A549 (cell line): Measurements from ENCODE around the gene ATP8A2. TPM values are rescaled to one million over a fixed set of nuclear protein-coding genes. Genes with fewer than 3 reads are reported as not detected.

Experiments
- ATAC-seq, 2 experiments: fragments of 200-7000 bp in 1 of 2; fragments of >200 bp in 1 of 2; cut with Nextera tagmentation in 1 of 2; cut with Tn5 transposase in 1 of 2; 3 replicates each; pipeline versions ENCODE4 v1.8.0 to v1.9.1; 2018 to 2020; ENCODE audit warnings: mild to moderate bottlenecking in 1 of 2, moderate library complexity in 1 of 2
- CTCF ChIA-PET: fragments of 300-600 bp; sonication (Branson Sonifier 250); formaldehyde crosslinking; extraction: SDS; loops from one replicate; lab custom pipeline; 2021; ENCODE audit warnings: antibody characterized with exemption, inconsistent platforms; lab: Yijun Ruan, JAX
- POLR2A ChIA-PET: fragments of 350-600 bp; formaldehyde crosslinking; extraction: SDS; loops from one replicate; lab custom pipeline; 2021; ENCODE audit warnings: antibody characterized with exemption, inconsistent platforms; lab: Yijun Ruan, JAX
- DNase-seq, 2 experiments: peaks; one replicate each; pipeline versions ENCODE4 v3.0.0 to v3.0.0-alpha.2; 2011 to 2016; ENCODE audit warnings: low read depth in 1 of 2, low spot score in 1 of 2
- FAIRE-seq: peaks from 2 replicates; lab custom pipeline; 2011; peaks lifted over from hg19 to GRCh38; lab: Jason Lieb, UNC
- H3K27ac ChIP-seq, 2 experiments: fragments of >200 bp; sonication (Bioruptor Twin); formaldehyde crosslinking; 3 replicates each; pipeline ENCODE4 v1.5.1; 2016 to 2017
- H3K4me1 ChIP-seq: fragments of >200 bp; sonication (Bioruptor Twin); formaldehyde crosslinking; 3 replicates; pipeline ENCODE4 v1.6.1; 2016
- H3K4me2 ChIP-seq: fragments of >200 bp; sonication (Bioruptor Twin); formaldehyde crosslinking; 3 replicates; pipeline ENCODE4 v1.6.1; 2016
- H3K4me3 ChIP-seq: fragments of >200 bp; sonication (Bioruptor Twin); formaldehyde crosslinking; 3 replicates; pipeline ENCODE4 v1.5.1; 2016
- H3K9me3 ChIP-seq: fragments of >200 bp; sonication (Bioruptor Twin); formaldehyde crosslinking; 3 replicates; pipeline ENCODE4 v1.6.1; 2016
- ATOH8 ChIP-seq: fragments of 250-450 bp; sonication (Bioruptor Pico); IDR thresholded peaks from 2 replicates; pipeline ENCODE4 v1.5.0; 2020; ENCODE audit warnings: low read depth, mild to moderate bottlenecking, moderate library complexity
- BHLHE40 ChIP-seq: IDR thresholded peaks from 2 replicates; pipeline ENCODE4 v1.6.1; 2012; ENCODE audit warnings: low read depth, low read length, inconsistent platforms
- CBX2 ChIP-seq: fragments of 200-600 bp; sonication (generic); IDR thresholded peaks from 2 replicates; pipeline ENCODE4 v1.6.1; 2016; ENCODE audit warnings: low read depth, mild to moderate bottlenecking, borderline replicate concordance
- CBX8 ChIP-seq: fragments of 200-600 bp; sonication (generic); IDR thresholded peaks from 2 replicates; pipeline ENCODE4 v1.6.1; 2016
- CEBPB ChIP-seq, 2 experiments: fragments of >200 bp in 1 of 2; sonication (Bioruptor Twin) in 1 of 2; formaldehyde crosslinking in 1 of 2; IDR thresholded peaks; 2 replicates each; pipeline ENCODE4 v1.6.1; 2012 to 2016
- CHD4 ChIP-seq: fragments of 200-600 bp; sonication (generic); IDR thresholded peaks from 2 replicates; pipeline ENCODE4 v1.6.1; 2016; ENCODE audit warnings: antibody characterized with exemption, mild to moderate bottlenecking, borderline replicate concordance
- CTCF ChIP-seq: fragments of >200 bp; sonication (Bioruptor Twin); formaldehyde crosslinking; IDR thresholded peaks from 3 replicates; pipeline ENCODE4 v1.5.1; 2016
- E2F6 ChIP-seq: IDR thresholded peaks from 2 replicates; pipeline ENCODE4 v1.6.1; 2012; ENCODE audit warnings: low read depth, borderline replicate concordance
- EHF ChIP-seq: fragments of 250-450 bp; sonication (Bioruptor Pico); IDR thresholded peaks from 2 replicates; pipeline ENCODE4 v1.5.0; 2020; ENCODE audit warnings: mild to moderate bottlenecking
- ELK1 ChIP-seq: fragments of 150-350 bp; IDR thresholded peaks from 2 replicates; pipeline ENCODE4 v1.6.1; 2014; ENCODE audit warnings: low read depth, mild to moderate bottlenecking, low read length
- EP300 ChIP-seq, 2 experiments: fragments of >200 bp; sonication (Bioruptor Twin); formaldehyde crosslinking; IDR thresholded peaks; 2 replicates in 1 of 2; 3 replicates in 1 of 2; pipeline ENCODE4 v1.6.1; 2016 to 2017
- FOXS1 ChIP-seq: fragments of 250-450 bp; sonication (Bioruptor Pico); IDR thresholded peaks from 2 replicates; pipeline ENCODE4 v1.5.0; 2020; ENCODE audit warnings: mild to moderate bottlenecking, moderate library complexity
- HDAC2 ChIP-seq: fragments of 200-600 bp; sonication (generic); IDR thresholded peaks from 2 replicates; pipeline ENCODE4 v1.6.1; 2016
- HMGXB4 ChIP-seq: fragments of 250-450 bp; sonication (Bioruptor Pico); IDR thresholded peaks from 2 replicates; pipeline ENCODE4 v1.5.0; 2021; ENCODE audit warnings: mild to moderate bottlenecking, moderate library complexity, borderline replicate concordance
- KDM5A ChIP-seq: fragments of 200-600 bp; sonication (generic); IDR thresholded peaks from 2 replicates; pipeline ENCODE4 v1.6.1; 2016; ENCODE audit warnings: antibody characterized with exemption, mild to moderate bottlenecking
- POLR2A ChIP-seq: IDR thresholded peaks from 2 replicates; pipeline ENCODE4 v1.6.1; 2012; ENCODE audit warnings: mild to moderate bottlenecking, low read length
- RCOR1 ChIP-seq: fragments of 150-350 bp; IDR thresholded peaks from 2 replicates; pipeline ENCODE4 v1.6.1; 2014; ENCODE audit warnings: antibody characterized with exemption, low read length, low read depth
- SMC3 ChIP-seq: fragments of >200 bp; sonication (Bioruptor Twin); formaldehyde crosslinking; IDR thresholded peaks from 3 replicates; pipeline ENCODE4 v1.6.1; 2018; ENCODE audit warnings: inconsistent platforms
- WGBS: methylation state at CpG from one replicate; pipeline ENCODE4 v1.1.6; 2017; ENCODE audit errors: missing lambda C conversion rate; 5-methylcytosine and 5-hydroxymethylcytosine counted together
- polyA plus RNA-seq, 4 experiments: library from polyadenylated mRNA; depleted of rRNA in 3 of 4; stranded (reverse); fragments of >200 nt; fragmentation: RNase III in 1 of 4; extraction: RNeasy Plus Mini Kit Qiagen cat#74134 plus additional on column Dnase treatment in 1 of 4; gene quantifications; 2 replicates in 3 of 4; 3 replicates in 1 of 4; pipeline ENCODE4 v1.2.3, GENCODE V29; 2011 to 2017
- TF ChIP-seq, protein P1 (sequence below): fragments of 200-600 bp; sonication (generic); IDR thresholded peaks from 2 replicates; pipeline ENCODE4 v1.6.1; 2016; ENCODE audit warnings: antibody characterized with exemption, mild to moderate bottlenecking, moderate library complexity
- TF ChIP-seq, protein P2 (sequence below): fragments of >200 bp; sonication (Bioruptor Twin); formaldehyde crosslinking; IDR thresholded peaks from 2 replicates; pipeline ENCODE4 v1.6.1; 2016

ATP8A2 gene
- polyA plus RNA-seq, 2 of the 4 experiments (the other 2 are of a cell fraction) = 0.03 TPM; not detected in 1

- DNase-seq (no peak), FAIRE-seq (no peak), ATAC-seq (no peak)
- ChIA-PET CTCF (no interaction called here), POLR2A (no interaction called here)
- Histone ChIP-seq H3K4me2 (no peak overlapping the region), H3K27ac (no peak overlapping the region), H3K4me1 (no peaks in the 10 kb centered on the region), H3K9me3 (no peaks in the 10 kb centered on the region), H3K4me3 (no peak overlapping the region)
- WGBS = 48% methylated on average over 4 of the region's 4 CpGs
- no peak for TF ChIP-seq SMC3
- no peak for TF ChIP-seq ELK1
- no peak for TF ChIP-seq FOXS1
- no peak for TF ChIP-seq KDM5A
- TF ChIP-seq, protein P1, sequence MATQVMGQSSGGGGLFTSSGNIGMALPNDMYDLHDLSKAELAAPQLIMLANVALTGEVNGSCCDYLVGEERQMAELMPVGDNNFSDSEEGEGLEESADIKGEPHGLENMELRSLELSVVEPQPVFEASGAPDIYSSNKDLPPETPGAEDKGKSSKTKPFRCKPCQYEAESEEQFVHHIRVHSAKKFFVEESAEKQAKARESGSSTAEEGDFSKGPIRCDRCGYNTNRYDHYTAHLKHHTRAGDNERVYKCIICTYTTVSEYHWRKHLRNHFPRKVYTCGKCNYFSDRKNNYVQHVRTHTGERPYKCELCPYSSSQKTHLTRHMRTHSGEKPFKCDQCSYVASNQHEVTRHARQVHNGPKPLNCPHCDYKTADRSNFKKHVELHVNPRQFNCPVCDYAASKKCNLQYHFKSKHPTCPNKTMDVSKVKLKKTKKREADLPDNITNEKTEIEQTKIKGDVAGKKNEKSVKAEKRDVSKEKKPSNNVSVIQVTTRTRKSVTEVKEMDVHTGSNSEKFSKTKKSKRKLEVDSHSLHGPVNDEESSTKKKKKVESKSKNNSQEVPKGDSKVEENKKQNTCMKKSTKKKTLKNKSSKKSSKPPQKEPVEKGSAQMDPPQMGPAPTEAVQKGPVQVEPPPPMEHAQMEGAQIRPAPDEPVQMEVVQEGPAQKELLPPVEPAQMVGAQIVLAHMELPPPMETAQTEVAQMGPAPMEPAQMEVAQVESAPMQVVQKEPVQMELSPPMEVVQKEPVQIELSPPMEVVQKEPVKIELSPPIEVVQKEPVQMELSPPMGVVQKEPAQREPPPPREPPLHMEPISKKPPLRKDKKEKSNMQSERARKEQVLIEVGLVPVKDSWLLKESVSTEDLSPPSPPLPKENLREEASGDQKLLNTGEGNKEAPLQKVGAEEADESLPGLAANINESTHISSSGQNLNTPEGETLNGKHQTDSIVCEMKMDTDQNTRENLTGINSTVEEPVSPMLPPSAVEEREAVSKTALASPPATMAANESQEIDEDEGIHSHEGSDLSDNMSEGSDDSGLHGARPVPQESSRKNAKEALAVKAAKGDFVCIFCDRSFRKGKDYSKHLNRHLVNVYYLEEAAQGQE = no peak
- TF ChIP-seq CTCF = no peak
These were observed 605.9 kb downstream of the ATP8A2 start for GRCh38 chr13:25977671-25978070.

- H3K4me2 ChIP-seq = no peak overlapping the region
- ATAC-seq = no peak
- POLR2A ChIA-PET = no interaction called here
- TF ChIP-seq CBX2 (no peak), HDAC2 (no peak), CEBPB (IDR thresholded peaks at IDR 0.05) (no peak), HMGXB4 (CRISPR knock-in tag) (no peak), RCOR1 (no peak)
- TF ChIP-seq, protein P2, sequence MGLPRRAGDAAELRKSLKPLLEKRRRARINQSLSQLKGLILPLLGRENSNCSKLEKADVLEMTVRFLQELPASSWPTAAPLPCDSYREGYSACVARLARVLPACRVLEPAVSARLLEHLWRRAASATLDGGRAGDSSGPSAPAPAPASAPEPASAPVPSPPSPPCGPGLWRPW = no peak
- TF ChIP-seq, all 56 proteins: peak for 0
- no peak for DNase-seq
- H3K27ac ChIP-seq = no peak overlapping the region
- 56% methylated on average over 2 of the region's 2 CpGs for WGBS
- no peaks in the 10 kb centered on the region for H3K4me1 ChIP-seq
- no peak for FAIRE-seq
- no peaks in the 10 kb centered on the region for H3K9me3 ChIP-seq
- H3K4me3 ChIP-seq = no peak overlapping the region
- CTCF ChIA-PET = no interaction called here
These were observed 607.2 kb downstream of the ATP8A2 start for GRCh38 chr13:25978961-25979360.

DNA sequence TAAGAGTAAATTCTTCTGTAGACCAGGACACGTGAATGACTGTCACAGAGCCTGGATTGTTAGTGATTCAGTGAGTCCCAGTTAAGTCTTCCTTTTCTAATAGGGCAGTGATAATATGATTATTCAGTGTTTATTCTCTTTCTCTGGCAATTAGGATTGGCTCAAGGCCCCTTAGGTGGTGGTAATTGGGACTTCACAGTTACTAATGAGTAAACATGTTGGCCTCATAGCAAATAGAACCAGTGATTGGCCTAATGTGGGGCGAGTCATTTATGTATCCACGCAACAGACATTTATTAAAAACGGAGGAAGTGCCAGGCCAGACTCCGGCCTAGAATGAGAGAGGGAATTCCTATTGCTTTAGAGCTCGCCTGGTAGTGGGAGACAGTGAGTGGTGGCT, 607.6 kb downstream of the ATP8A2 start:
- ATAC-seq (no peak), FAIRE-seq (no peak), DNase-seq (no peak)
- 67% methylated on average over 6 of the region's 6 CpGs for WGBS
- Histone ChIP-seq H3K4me3 (no peak overlapping the region), H3K27ac (no peak overlapping the region), H3K4me1 (no peaks in the 10 kb centered on the region), H3K9me3 (no peaks in the 10 kb centered on the region), H3K4me2 (no peak overlapping the region)
- POLR2A ChIA-PET = no interaction called here
- CTCF ChIA-PET = no interaction called here
- TF ChIP-seq E2F6 (no peak), EHF (no peak), CHD4 (no peak), RCOR1 (no peak), CBX8 (no peak), EP300 (IDR thresholded peaks at IDR 0.05) (no peak), KDM5A (no peak), ATOH8 (CRISPR knock-in tag) (no peak), BHLHE40 (no peak), POLR2A (no peak)
- TF ChIP-seq, protein P1 = no peak
